Measurements from ENCODE around the gene ZSWIM6.

DNA sequence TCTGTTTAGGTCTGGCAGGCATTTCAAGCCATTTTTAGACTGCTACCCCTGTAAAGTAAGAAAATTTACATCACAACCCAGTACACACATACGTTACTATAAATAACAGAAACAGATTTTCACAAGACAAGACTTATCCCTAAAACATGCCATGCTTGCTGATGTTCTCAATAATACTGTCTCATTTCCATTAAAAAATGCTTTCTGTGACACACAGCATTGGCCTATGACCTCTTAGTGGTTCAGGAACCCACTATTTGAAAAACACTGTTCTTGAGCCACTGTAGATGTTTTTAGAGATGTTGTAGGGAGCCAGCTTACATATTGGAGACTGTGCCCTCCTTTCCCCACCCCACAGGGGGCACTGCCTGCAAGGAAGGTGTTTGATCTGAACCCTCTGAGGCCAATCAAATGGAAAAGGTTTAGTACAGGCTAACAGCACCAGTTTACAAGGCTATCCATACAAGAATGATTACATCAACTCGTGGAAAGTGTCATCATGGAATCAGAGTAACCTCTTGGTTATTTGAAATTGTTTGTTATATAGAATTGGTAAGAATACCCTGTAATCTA lies 30.8 kb downstream of the ZSWIM6 start:
- TF ChIP-seq CTCF (conservative IDR thresholded peaks at IDR 0.05; ENCODE audit: low read depth, low read length) (peak; percentile 33), POLR2A (IDR thresholded peaks at IDR 0.05; ENCODE audit: low read depth, low read length) (no peak), MXI1 (IDR thresholded peaks at IDR 0.05; ENCODE audit: borderline replicate concordance, low read depth, low read length) (no peak), RFX5 (IDR thresholded peaks at IDR 0.05; ENCODE audit: low read depth, low read length) (no peak), NFE2L2 (IDR thresholded peaks at IDR 0.05; ENCODE audit: low read depth, low read length) (no peak), CHD1 (IDR thresholded peaks at IDR 0.05; ENCODE audit: low read depth, low read length) (no peak), CEBPB (IDR thresholded peaks at IDR 0.05; ENCODE audit: low read depth, low read length) (no peak)
